Measurements from ENCODE around the gene DAP. TPM values are rescaled to one million over a fixed set of nuclear protein-coding genes. Genes with fewer than 3 reads are reported as not detected.

DAP gene
- polyA plus RNA-seq, 1 donor (not counting 4 experiments of a cell fraction or from before 2014, with no cell fraction given): 30.4 TPM

DNA sequence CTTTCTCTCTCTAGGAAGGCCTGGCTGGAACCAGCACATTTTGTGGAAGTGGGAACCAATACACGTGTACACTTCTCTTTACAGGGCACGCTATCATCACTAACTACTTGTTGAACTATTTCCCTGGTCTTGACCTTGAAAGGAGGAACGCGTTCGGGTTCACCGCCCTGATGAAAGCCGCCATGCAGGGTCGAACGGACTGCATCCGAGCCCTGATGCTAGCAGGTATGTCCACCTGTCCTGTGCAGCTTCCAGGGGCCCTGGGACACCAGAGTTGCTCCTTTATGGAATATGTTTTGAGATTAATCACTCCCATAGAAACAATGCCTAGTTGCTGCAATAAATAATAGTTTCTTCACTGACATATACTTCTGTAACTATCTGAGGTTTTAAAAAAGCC lies 123.1 kb downstream of the DAP start:
- no peaks in the 10 kb centered on the region for H3K9me3 ChIP-seq (ENCODE audit: control insufficient read depth, low read depth, low read length)
- H2AFZ ChIP-seq (ENCODE audit: control insufficient read depth, low read length): no peak overlapping the region
- TF ChIP-seq, protein P1, sequence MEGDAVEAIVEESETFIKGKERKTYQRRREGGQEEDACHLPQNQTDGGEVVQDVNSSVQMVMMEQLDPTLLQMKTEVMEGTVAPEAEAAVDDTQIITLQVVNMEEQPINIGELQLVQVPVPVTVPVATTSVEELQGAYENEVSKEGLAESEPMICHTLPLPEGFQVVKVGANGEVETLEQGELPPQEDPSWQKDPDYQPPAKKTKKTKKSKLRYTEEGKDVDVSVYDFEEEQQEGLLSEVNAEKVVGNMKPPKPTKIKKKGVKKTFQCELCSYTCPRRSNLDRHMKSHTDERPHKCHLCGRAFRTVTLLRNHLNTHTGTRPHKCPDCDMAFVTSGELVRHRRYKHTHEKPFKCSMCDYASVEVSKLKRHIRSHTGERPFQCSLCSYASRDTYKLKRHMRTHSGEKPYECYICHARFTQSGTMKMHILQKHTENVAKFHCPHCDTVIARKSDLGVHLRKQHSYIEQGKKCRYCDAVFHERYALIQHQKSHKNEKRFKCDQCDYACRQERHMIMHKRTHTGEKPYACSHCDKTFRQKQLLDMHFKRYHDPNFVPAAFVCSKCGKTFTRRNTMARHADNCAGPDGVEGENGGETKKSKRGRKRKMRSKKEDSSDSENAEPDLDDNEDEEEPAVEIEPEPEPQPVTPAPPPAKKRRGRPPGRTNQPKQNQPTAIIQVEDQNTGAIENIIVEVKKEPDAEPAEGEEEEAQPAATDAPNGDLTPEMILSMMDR (optimal IDR thresholded peaks at IDR 0.05 in 1 of 3, IDR thresholded peaks at IDR 0.05 in 1 of 3, conservative IDR thresholded peaks at IDR 0.05 in 1 of 3; ENCODE audit: extremely low read depth in 1 of 3, insufficient read depth in 2 of 3, low read length in 3 of 3): no peak
- no peak for TF ChIP-seq EZH2 (IDR thresholded peaks at IDR 0.05; ENCODE audit: low read length)
- FAIRE-seq (no peak), DNase-seq (ENCODE audit: low read depth, low spot score) (no peak)
- H3K4me2 ChIP-seq (ENCODE audit: control insufficient read depth, extremely low read depth, insufficient read depth, low read depth, low read length): no peak overlapping the region
- no peaks in the 10 kb centered on the region for H3K9me1 ChIP-seq (ENCODE audit: control insufficient read depth, extremely low read depth, insufficient read depth, low read length)
- no peaks in the 10 kb centered on the region for H3K36me3 ChIP-seq (ENCODE audit: control insufficient read depth in 2 of 2, extremely low read depth in 1 of 2, insufficient read depth in 2 of 2, low read length in 2 of 2)
- H3K27ac ChIP-seq (ENCODE audit: control insufficient read depth, insufficient read depth, low read length): no peak overlapping the region
- dilution Hi-C loops (cut with MboI; ENCODE audit: extremely low pct_ligation_motif_present, low sequenced_read_pairs): no loop called here
- no peaks in the 10 kb centered on the region for H3K27me3 ChIP-seq (ENCODE audit: control insufficient read depth, extremely low read depth, insufficient read depth, low read length)
- H3K4me3 ChIP-seq (ENCODE audit: control insufficient read depth in 2 of 3, extremely low read depth in 1 of 3, insufficient read depth in 2 of 3, low read depth in 1 of 3, low read length in 3 of 3): no peak overlapping the region
- H3K4me1 ChIP-seq (ENCODE audit: control insufficient read depth, extremely low read depth, insufficient read depth, low read length): peaks cover 9% of the 10 kb centered on the region
- H3K79me2 ChIP-seq (ENCODE audit: control insufficient read depth, insufficient read depth, low read length): peaks cover 3% of the 10 kb centered on the region
- no peak overlapping the region for H3K9ac ChIP-seq (ENCODE audit: control insufficient read depth, extremely low read depth, insufficient read depth, low read length)
- H4K20me1 ChIP-seq (ENCODE audit: control insufficient read depth, extremely low read depth, insufficient read depth, low read length): no peaks in the 10 kb centered on the region

DNA sequence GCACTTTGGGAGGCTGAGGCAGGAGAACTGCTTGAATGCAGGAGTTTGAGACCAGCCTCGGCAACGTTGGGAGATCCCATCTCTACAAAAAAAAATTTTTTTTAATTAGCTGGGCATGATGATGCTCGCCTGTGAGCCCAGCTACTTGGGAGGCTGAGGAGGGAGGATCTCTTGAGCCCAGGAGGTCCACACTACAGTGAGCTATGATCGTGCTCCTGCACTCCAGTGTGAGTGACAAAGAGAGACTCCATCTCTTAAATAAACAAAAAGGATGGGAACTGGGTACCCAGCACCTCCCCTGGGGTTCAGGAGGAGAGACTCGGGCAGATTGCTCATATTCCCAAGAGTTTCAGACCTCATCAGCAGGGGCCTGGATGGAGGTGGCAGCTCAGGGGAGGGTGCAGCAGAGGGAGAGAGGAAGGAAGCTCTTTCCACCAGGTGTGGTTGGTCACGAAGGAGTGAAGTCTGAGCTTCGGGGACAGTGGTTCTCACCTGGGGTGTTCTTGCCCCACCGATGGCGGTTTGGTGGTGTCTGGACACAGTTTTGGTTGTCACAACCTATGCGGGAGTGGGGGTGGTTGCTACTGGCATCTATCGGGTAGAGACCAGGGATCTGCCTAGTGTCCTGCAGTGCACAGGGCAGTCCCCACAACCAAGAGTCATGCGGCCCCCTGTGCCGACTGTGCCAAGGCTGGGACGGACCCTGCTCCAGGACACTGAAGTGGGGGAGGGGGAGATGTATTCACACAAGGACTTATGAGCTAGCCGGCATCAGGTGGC lies 124.5 kb downstream of the DAP start:
- dilution Hi-C loops (cut with MboI; ENCODE audit: extremely low pct_ligation_motif_present, low sequenced_read_pairs): no loop called here
- no peaks in the 10 kb centered on the region for H3K9me3 ChIP-seq (ENCODE audit: control insufficient read depth, low read depth, low read length)
- no peak overlapping the region for H3K4me3 ChIP-seq (ENCODE audit: control insufficient read depth in 2 of 3, extremely low read depth in 1 of 3, insufficient read depth in 2 of 3, low read depth in 1 of 3, low read length in 3 of 3)
- no peaks in the 10 kb centered on the region for H4K20me1 ChIP-seq (ENCODE audit: control insufficient read depth, extremely low read depth, insufficient read depth, low read length)
- no peaks in the 10 kb centered on the region for H3K27me3 ChIP-seq (ENCODE audit: control insufficient read depth, extremely low read depth, insufficient read depth, low read length)
- TF ChIP-seq EZH2 (IDR thresholded peaks at IDR 0.05; ENCODE audit: low read length): no peak
- TF ChIP-seq, protein P1 (optimal IDR thresholded peaks at IDR 0.05 in 1 of 3, IDR thresholded peaks at IDR 0.05 in 1 of 3, conservative IDR thresholded peaks at IDR 0.05 in 1 of 3; ENCODE audit: extremely low read depth in 1 of 3, insufficient read depth in 2 of 3, low read length in 3 of 3): no peak
- no peak overlapping the region for H3K4me2 ChIP-seq (ENCODE audit: control insufficient read depth, extremely low read depth, insufficient read depth, low read depth, low read length)
- H3K9ac ChIP-seq (ENCODE audit: control insufficient read depth, extremely low read depth, insufficient read depth, low read length): no peak overlapping the region
- no peak for FAIRE-seq
- no peaks in the 10 kb centered on the region for H3K9me1 ChIP-seq (ENCODE audit: control insufficient read depth, extremely low read depth, insufficient read depth, low read length)
- H3K27ac ChIP-seq (ENCODE audit: control insufficient read depth, insufficient read depth, low read length): no peak overlapping the region
- no peaks in the 10 kb centered on the region for H3K36me3 ChIP-seq (ENCODE audit: control insufficient read depth in 2 of 2, extremely low read depth in 1 of 2, insufficient read depth in 2 of 2, low read length in 2 of 2)
- peaks cover 9% of the 10 kb centered on the region for H3K4me1 ChIP-seq (ENCODE audit: control insufficient read depth, extremely low read depth, insufficient read depth, low read length)
- DNase-seq (ENCODE audit: low read depth, low spot score): no peak
- peaks cover 3% of the 10 kb centered on the region for H3K79me2 ChIP-seq (ENCODE audit: control insufficient read depth, insufficient read depth, low read length)
- H2AFZ ChIP-seq (ENCODE audit: control insufficient read depth, low read length): no peak overlapping the region

Data from keratinocyte (primary cell).